ENCODE results near the gene GPRIN1. TPM values are rescaled to one million over a fixed set of nuclear protein-coding genes. Genes with fewer than 3 reads are reported as not detected.

The GPRIN1 gene
- total and polyA plus RNA-seq, 8 donors, result 0.23 to 3.2 (median 0.58) TPM

DNA sequence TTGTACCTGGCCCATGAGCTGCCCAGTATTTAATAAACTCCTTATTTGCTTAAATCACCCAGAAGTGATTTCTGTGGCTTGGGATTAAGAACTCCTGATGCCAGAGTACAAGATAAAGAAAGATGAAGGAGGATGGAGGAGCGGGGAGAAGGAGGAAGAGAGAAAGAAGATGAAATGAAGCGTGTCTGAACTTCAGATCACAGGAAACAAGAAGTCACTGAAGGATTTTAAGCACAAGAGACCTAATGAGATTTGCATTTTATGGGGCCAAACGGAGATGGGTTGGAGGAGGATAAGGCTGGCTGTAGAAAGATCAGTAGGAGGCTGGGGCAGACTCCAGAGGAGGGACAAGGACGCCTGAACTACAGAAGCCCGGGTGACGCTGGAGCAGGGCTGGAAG lies 23.6 kb upstream of the GPRIN1 start:
- Histone ChIP-seq H3K4me1 (peaks cover 0 to 7% (median 0%) of the 10 kb centered on the region in 3 donors), H3K36me3 (no peaks in the 10 kb centered on the region), H3K27me3 (peaks cover 0 to 14% (median 0%) of the 10 kb centered on the region in 4 donors), H3K4me3 (no peak overlapping the region), H3K9me3 (no peaks in the 10 kb centered on the region), H3K27ac (no peak overlapping the region)
- 22 to 33% methylated on average over 6 of the region's 6 CpGs for WGBS, 2 donors
- intact Hi-C loops (cut with DNase I), result no loop called here
- FAIRE-seq (no peak), DNase-seq (no peak), ATAC-seq (no peak)
- TF ChIP-seq, protein P1, sequence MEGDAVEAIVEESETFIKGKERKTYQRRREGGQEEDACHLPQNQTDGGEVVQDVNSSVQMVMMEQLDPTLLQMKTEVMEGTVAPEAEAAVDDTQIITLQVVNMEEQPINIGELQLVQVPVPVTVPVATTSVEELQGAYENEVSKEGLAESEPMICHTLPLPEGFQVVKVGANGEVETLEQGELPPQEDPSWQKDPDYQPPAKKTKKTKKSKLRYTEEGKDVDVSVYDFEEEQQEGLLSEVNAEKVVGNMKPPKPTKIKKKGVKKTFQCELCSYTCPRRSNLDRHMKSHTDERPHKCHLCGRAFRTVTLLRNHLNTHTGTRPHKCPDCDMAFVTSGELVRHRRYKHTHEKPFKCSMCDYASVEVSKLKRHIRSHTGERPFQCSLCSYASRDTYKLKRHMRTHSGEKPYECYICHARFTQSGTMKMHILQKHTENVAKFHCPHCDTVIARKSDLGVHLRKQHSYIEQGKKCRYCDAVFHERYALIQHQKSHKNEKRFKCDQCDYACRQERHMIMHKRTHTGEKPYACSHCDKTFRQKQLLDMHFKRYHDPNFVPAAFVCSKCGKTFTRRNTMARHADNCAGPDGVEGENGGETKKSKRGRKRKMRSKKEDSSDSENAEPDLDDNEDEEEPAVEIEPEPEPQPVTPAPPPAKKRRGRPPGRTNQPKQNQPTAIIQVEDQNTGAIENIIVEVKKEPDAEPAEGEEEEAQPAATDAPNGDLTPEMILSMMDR (IDR thresholded peaks at IDR 0.05), result no peak

DNA sequence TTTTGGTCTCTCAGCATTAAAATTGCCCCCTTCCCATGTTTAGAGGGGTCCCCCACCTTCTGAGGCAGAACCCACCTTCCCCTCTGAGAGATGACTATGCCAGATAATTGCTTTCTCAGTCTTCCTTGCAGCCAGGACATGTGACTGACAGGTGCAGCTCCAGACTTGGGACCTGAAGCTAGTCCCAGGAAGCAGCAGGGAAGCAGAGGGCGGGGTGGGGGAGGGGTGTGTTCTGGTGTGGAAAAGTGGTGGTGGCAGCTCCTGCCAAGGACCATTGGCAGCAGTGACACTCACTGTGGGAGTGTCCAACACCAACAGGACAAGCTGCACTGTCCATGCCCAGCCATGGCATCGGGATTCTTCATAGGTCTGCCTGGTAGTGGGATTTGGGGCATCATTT lies 22.8 kb upstream of the GPRIN1 start:
- FAIRE-seq (no peak), ATAC-seq (no peak), DNase-seq (no peak)
- TF ChIP-seq, protein P1 (IDR thresholded peaks at IDR 0.05), result no peak
- intact Hi-C loops (cut with DNase I), result no loop called here
- Histone ChIP-seq H3K36me3 (no peaks in the 10 kb centered on the region), H3K27ac (no peak overlapping the region), H3K27me3 (peaks cover 0 to 14% (median 0%) of the 10 kb centered on the region in 4 donors), H3K9me3 (no peaks in the 10 kb centered on the region), H3K4me1 (peaks cover 0 to 7% (median 0%) of the 10 kb centered on the region in 3 donors), H3K4me3 (no peak overlapping the region)
- 63 to 73% methylated on average over 2 of the region's 2 CpGs for WGBS, 2 donors

DNA sequence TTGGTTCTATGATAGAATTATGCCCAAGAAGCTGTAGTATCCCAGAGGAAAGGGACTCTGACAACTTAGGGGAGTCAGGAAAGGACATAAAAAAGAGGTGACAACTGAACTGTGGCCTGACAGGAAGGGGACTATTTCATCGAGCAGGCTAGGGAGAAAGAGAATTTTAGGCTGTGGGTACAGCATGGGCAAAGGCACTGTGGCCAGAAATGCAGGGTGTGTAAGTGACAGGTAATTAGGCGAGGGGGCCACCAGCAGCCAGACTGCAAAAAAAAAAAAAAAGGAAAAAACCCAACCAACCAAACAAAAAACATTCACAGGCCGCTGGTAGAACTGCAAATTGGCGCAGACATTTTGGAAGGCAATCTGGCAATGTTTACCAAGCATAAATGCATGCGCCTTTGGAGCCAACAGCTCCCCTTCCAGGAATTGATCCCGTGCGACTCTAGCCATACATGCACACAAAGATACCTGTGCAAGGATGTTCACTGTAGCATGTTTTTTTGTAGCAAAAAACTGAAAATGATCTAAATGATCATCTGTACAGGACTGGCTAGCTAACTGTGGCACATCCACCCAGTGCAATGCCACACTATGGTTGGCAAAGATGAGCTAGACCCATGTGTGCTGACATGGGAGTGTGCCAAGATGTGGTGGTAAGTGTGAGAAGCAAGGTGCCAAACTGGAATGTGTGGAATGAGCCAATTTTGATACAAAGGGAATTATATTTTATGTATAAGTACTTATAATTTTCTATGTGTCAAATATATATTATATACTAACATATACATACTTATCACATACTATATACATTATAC lies 21.6 kb upstream of the GPRIN1 start:
- WGBS, 2 donors, result 56 to 70% methylated on average over 7 of the region's 7 CpGs
- no peak overlapping the region for H3K4me3 ChIP-seq
- peaks cover 0 to 7% (median 0%) of the 10 kb centered on the region in 3 donors for H3K4me1 ChIP-seq
- no peaks in the 10 kb centered on the region for H3K36me3 ChIP-seq
- TF ChIP-seq, protein P1 (IDR thresholded peaks at IDR 0.05), result no peak
- H3K9me3 ChIP-seq, result no peaks in the 10 kb centered on the region
- H3K27ac ChIP-seq, result no peak overlapping the region
- ATAC-seq (no peak), DNase-seq (no peak), FAIRE-seq (no peak)
- intact Hi-C loops (cut with DNase I), result no loop called here
- peaks cover 0 to 14% (median 0%) of the 10 kb centered on the region in 4 donors for H3K27me3 ChIP-seq

DNA sequence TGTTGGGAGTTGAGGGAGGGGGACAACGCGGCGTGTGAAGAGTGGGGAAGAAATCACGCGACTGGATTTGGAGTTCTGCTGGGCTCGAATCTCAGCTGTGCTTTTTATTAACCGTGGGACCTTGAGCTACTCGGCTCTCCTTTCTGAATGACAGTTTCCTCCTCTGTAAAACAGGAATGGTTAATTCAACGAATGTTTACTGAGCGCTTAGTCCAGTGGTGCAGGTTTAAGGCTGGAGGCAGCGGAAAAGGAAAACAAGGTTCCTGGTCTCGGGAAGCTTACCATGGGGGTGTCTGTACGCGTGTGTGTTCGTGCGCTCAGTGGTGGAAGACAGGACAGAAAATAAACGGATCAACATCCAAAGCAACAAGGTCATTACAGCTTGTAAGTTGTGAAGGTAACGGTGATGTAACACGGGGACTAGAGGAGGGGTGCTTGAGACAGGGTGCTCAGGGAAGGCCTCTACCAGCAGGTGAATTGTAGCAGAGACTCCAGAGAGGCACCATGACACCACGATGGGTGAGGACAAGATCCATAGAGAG lies 20.8 kb upstream of the GPRIN1 start:
- H3K4me3 ChIP-seq, result peak overlapping the region in 3 of 4 donors; percentile 12 to 38 (median 20)
- H3K9me3 ChIP-seq, result no peaks in the 10 kb centered on the region
- H3K27me3 ChIP-seq, result peaks cover 0 to 14% (median 0%) of the 10 kb centered on the region in 4 donors
- 9 to 10% methylated on average over 20 of the region's 20 CpGs for WGBS, 2 donors
- peak in 2 of 4 donors; percentile 5 to 19 for ATAC-seq
- no peak for DNase-seq
- H3K4me1 ChIP-seq, result peaks cover 0 to 7% (median 0%) of the 10 kb centered on the region in 3 donors
- TF ChIP-seq, protein P1 (IDR thresholded peaks at IDR 0.05), result no peak
- H3K36me3 ChIP-seq, result no peaks in the 10 kb centered on the region
- H3K27ac ChIP-seq, result no peak overlapping the region
- intact Hi-C loops (cut with DNase I), result no loop called here
- FAIRE-seq, result no peak
